ENCODE data around the gene NXPH4. TPM values are rescaled to one million over a fixed set of nuclear protein-coding genes. Genes with fewer than 3 reads are reported as not detected.

NXPH4 gene
- total and polyA plus RNA-seq, 4 donors, result 0.15 to 0.94 (median 0.48) TPM

- TF ChIP-seq, protein P1, sequence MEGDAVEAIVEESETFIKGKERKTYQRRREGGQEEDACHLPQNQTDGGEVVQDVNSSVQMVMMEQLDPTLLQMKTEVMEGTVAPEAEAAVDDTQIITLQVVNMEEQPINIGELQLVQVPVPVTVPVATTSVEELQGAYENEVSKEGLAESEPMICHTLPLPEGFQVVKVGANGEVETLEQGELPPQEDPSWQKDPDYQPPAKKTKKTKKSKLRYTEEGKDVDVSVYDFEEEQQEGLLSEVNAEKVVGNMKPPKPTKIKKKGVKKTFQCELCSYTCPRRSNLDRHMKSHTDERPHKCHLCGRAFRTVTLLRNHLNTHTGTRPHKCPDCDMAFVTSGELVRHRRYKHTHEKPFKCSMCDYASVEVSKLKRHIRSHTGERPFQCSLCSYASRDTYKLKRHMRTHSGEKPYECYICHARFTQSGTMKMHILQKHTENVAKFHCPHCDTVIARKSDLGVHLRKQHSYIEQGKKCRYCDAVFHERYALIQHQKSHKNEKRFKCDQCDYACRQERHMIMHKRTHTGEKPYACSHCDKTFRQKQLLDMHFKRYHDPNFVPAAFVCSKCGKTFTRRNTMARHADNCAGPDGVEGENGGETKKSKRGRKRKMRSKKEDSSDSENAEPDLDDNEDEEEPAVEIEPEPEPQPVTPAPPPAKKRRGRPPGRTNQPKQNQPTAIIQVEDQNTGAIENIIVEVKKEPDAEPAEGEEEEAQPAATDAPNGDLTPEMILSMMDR (IDR thresholded peaks at IDR 0.05; ENCODE audit: control extremely low read depth, extremely low read depth), result no peak
- Histone ChIP-seq H3K36me3 (ENCODE audit: control insufficient read depth in 4 of 4, insufficient read depth in 4 of 4, low read length in 4 of 4) (peaks cover 12 to 61% (median 48%) of the 10 kb centered on the region in 4 donors), H3K9me3 (ENCODE audit: control insufficient read depth in 4 of 4, insufficient read depth in 3 of 4, low read length in 3 of 4) (no peaks in the 10 kb centered on the region), H3K4me1 (ENCODE audit: control insufficient read depth in 5 of 5, insufficient read depth in 5 of 5, low read length in 5 of 5) (peaks cover 0 to 7% (median 0%) of the 10 kb centered on the region in 5 donors), H3K27ac (ENCODE audit: low read depth in 1 of 2, low read length in 1 of 2) (no peak overlapping the region), H3K9ac (ENCODE audit: insufficient read depth in 1 of 2, low read length in 2 of 2) (no peak overlapping the region), H3K4me3 (no peak overlapping the region), H3K27me3 (ENCODE audit: control insufficient read depth in 3 of 3, insufficient read depth in 3 of 3, low read length in 2 of 3) (no peaks in the 10 kb centered on the region)
- WGBS, 2 donors, result 77 to 82% methylated on average over 4 of the region's 4 CpGs
- DNase-seq (no peak), ATAC-seq (ENCODE audit: insufficient read depth, low FRiP score) (no peak)
These were observed 45.7 kb upstream of the NXPH4 start for GRCh38 chr12:57170927-57171326.

DNA sequence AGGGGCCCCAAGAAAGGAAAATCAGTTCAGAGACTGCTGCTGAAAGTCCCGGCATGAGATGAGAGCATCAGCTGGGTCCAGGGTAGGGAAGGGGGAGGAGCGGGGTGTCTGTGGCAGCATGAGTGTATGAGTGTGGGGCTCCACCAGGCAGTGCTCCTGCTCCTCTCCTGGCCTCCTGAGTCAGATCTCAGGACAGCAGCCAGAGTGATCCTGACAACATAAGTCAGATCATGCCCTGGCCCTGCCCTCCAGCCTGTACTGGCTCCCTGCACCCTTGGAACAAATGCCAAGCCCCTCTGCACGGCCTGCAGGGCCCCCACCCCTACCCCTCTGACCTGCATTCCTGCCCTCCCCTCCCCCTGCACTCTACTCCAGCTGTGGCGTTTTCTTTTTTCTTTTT lies 44.9 kb upstream of the NXPH4 start:
- H3K27ac ChIP-seq (ENCODE audit: low read depth in 1 of 2, low read length in 1 of 2), result no peak overlapping the region
- DNase-seq, result no peak
- H3K27me3 ChIP-seq (ENCODE audit: control insufficient read depth in 3 of 3, insufficient read depth in 3 of 3, low read length in 2 of 3), result no peaks in the 10 kb centered on the region
- ATAC-seq (ENCODE audit: insufficient read depth, low FRiP score), result no peak
- peaks cover 0 to 7% (median 0%) of the 10 kb centered on the region in 5 donors for H3K4me1 ChIP-seq (ENCODE audit: control insufficient read depth in 5 of 5, insufficient read depth in 5 of 5, low read length in 5 of 5)
- no peak overlapping the region for H3K4me3 ChIP-seq
- 54 to 80% methylated on average over 4 of the region's 4 CpGs for WGBS, 2 donors
- TF ChIP-seq, protein P1 (IDR thresholded peaks at IDR 0.05; ENCODE audit: control extremely low read depth, extremely low read depth), result no peak
- peaks cover 12 to 61% (median 50%) of the 10 kb centered on the region in 4 donors for H3K36me3 ChIP-seq (ENCODE audit: control insufficient read depth in 4 of 4, insufficient read depth in 4 of 4, low read length in 4 of 4)
- H3K9ac ChIP-seq (ENCODE audit: insufficient read depth in 1 of 2, low read length in 2 of 2), result no peak overlapping the region
- H3K9me3 ChIP-seq (ENCODE audit: control insufficient read depth in 4 of 4, insufficient read depth in 3 of 4, low read length in 3 of 4), result no peaks in the 10 kb centered on the region

GRCh38 chr12:57173089-57173488 lies 43.5 kb upstream of the NXPH4 start:
- Histone ChIP-seq H3K9me3 (ENCODE audit: control insufficient read depth in 4 of 4, insufficient read depth in 3 of 4, low read length in 3 of 4) (no peaks in the 10 kb centered on the region), H3K4me1 (ENCODE audit: control insufficient read depth in 5 of 5, insufficient read depth in 5 of 5, low read length in 5 of 5) (peaks cover 0 to 7% (median 0%) of the 10 kb centered on the region in 5 donors), H3K9ac (ENCODE audit: insufficient read depth in 1 of 2, low read length in 2 of 2) (no peak overlapping the region), H3K36me3 (ENCODE audit: control insufficient read depth in 4 of 4, insufficient read depth in 4 of 4, low read length in 4 of 4) (peaks cover 6 to 57% (median 47%) of the 10 kb centered on the region in 4 donors), H3K4me3 (no peak overlapping the region), H3K27ac (ENCODE audit: low read depth in 1 of 2, low read length in 1 of 2) (no peak overlapping the region), H3K27me3 (ENCODE audit: control insufficient read depth in 3 of 3, insufficient read depth in 3 of 3, low read length in 2 of 3) (no peaks in the 10 kb centered on the region)
- DNase-seq, result no peak
- no peak for ATAC-seq (ENCODE audit: insufficient read depth, low FRiP score)
- TF ChIP-seq, protein P1 (IDR thresholded peaks at IDR 0.05; ENCODE audit: control extremely low read depth, extremely low read depth), result no peak
- WGBS, 2 donors, result 67% methylated on average over 11 of the region's 11 CpGs

DNA sequence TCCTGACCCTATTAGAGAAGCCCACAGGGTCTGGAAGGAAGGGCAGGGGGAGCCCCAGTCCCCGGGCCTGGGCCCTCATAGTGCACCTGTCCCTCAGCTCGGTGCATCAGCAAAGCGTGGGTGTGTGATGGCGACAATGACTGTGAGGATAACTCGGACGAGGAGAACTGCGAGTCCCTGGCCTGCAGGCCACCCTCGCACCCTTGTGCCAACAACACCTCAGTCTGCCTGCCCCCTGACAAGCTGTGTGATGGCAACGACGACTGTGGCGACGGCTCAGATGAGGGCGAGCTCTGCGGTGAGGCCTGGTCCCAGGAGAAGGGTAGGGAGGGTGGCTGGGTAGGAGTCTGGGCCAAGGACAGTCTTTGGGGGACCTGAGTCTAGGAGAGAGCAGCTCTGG lies 42.9 kb upstream of the NXPH4 start:
- Histone ChIP-seq H3K4me3 (no peak overlapping the region), H3K9ac (ENCODE audit: insufficient read depth in 1 of 2, low read length in 2 of 2) (no peak overlapping the region), H3K9me3 (ENCODE audit: control insufficient read depth in 4 of 4, insufficient read depth in 3 of 4, low read length in 3 of 4) (no peaks in the 10 kb centered on the region), H3K36me3 (ENCODE audit: control insufficient read depth in 4 of 4, insufficient read depth in 4 of 4, low read length in 4 of 4) (peaks cover 6 to 53% (median 48%) of the 10 kb centered on the region in 4 donors), H3K27me3 (ENCODE audit: control insufficient read depth in 3 of 3, insufficient read depth in 3 of 3, low read length in 2 of 3) (no peaks in the 10 kb centered on the region), H3K4me1 (ENCODE audit: control insufficient read depth in 5 of 5, insufficient read depth in 5 of 5, low read length in 5 of 5) (peaks cover 0 to 7% (median 0%) of the 10 kb centered on the region in 5 donors), H3K27ac (ENCODE audit: low read depth in 1 of 2, low read length in 1 of 2) (no peak overlapping the region)
- ATAC-seq (ENCODE audit: insufficient read depth, low FRiP score) (no peak), DNase-seq (no peak)
- 93 to 94% methylated on average over 14 of the region's 14 CpGs for WGBS, 2 donors
- TF ChIP-seq, protein P1 (IDR thresholded peaks at IDR 0.05; ENCODE audit: control extremely low read depth, extremely low read depth), result no peak
